ENCODE data around the gene RRP36.

RRP36 gene

DNA sequence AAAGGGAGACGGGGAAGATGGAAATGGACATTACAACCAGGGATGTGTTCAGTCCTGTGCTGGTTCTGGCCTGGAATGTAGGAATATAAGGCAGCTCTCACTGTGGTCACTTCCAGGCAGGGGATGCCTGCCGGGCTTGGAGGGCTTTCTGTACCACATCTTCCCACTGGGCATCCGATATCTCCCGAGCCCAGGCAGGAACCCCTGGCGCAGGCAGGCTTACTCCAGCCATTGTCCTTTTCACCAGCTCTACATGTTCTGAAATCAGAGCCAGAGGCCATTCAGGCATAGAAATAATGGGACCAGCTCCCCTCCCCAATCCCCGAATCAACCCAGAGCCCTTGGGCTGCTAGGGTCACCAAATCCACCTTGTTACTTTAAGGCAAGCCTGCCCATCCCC lies 9.1 kb upstream of the RRP36 start:
- Histone ChIP-seq H3K4me3 (ENCODE audit: insufficient read depth, low read length, poor library complexity, severe bottlenecking) (peak overlapping the region; percentile 89), H3K27ac (ENCODE audit: low read depth, low read length) (0 out of 2 replicates have a peak overlapping the region, but pooled peaks have one; percentile 45), H3F3A (ENCODE audit: insufficient read depth) (no peaks in the 10 kb centered on the region), H3K9ac (ENCODE audit: low read length) (peak overlapping the region; percentile 85), H2AFZ (ENCODE audit: low read depth, low read length, severe bottlenecking) (no peak overlapping the region), H3K4me2 (ENCODE audit: low read depth, low read length, poor library complexity, severe bottlenecking) (peak overlapping the region; percentile 84), H3K27me3 (ENCODE audit: low read length) (no peaks in the 10 kb centered on the region), H3K9me2 (replicated peaks; ENCODE audit: insufficient read depth, low read length) (no peaks in the 10 kb centered on the region), H3K36me3 (ENCODE audit: low read length) (no peaks in the 10 kb centered on the region), H4K20me1 (ENCODE audit: low read depth, low read length) (no peaks in the 10 kb centered on the region), H3K9me3 (ENCODE audit: insufficient read depth, low read length) (no peaks in the 10 kb centered on the region), H3K79me2 (ENCODE audit: insufficient read depth, low read length) (peaks cover 44% of the 10 kb centered on the region)
- TF ChIP-seq EZH2phosphoT487 (conservative IDR thresholded peaks at IDR 0.05; ENCODE audit: low read length) = no peak
- TF ChIP-seq, protein P1, sequence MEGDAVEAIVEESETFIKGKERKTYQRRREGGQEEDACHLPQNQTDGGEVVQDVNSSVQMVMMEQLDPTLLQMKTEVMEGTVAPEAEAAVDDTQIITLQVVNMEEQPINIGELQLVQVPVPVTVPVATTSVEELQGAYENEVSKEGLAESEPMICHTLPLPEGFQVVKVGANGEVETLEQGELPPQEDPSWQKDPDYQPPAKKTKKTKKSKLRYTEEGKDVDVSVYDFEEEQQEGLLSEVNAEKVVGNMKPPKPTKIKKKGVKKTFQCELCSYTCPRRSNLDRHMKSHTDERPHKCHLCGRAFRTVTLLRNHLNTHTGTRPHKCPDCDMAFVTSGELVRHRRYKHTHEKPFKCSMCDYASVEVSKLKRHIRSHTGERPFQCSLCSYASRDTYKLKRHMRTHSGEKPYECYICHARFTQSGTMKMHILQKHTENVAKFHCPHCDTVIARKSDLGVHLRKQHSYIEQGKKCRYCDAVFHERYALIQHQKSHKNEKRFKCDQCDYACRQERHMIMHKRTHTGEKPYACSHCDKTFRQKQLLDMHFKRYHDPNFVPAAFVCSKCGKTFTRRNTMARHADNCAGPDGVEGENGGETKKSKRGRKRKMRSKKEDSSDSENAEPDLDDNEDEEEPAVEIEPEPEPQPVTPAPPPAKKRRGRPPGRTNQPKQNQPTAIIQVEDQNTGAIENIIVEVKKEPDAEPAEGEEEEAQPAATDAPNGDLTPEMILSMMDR (IDR thresholded peaks at IDR 0.05; ENCODE audit: insufficient read depth, low read length, poor library complexity, severe bottlenecking) = no peak

DNA sequence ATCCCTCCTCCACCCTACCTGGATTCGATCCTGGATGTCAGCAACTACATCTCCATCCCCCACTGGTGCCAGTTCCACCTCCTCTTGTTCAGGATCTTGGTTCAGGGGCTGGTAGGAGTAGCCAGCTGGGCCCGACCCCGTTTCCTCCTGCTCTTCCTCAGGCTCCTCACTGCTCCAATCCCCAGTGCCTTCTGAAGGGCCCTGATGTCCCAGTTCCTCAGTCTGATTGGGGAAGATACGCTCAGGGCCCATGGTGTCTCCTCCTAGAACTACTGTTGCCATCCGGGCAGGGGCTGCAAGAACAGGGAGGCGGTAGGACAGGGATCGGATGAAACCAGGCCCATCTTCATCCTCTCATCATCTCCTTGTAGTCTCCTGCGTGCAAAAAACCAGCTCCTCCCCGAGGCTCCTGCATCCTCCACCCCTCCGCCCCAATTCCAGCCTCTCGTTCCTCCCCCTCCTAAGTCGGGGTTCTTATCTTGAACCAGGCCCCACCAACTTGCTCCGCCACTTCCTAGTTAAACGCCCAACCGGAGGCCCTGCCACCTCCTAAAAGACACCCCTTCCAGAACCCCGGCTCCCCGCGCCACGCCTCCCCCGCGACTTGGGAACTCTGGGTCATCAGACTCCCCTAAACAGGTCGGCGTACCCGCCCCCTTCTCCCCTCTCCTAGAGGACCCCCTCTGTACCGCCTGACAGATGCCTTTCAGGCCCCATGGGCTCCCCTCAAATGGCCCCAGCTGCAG lies 8.2 kb upstream of the RRP36 start:
- Histone ChIP-seq H3K27ac (ENCODE audit: low read depth, low read length) (peak overlapping the region; percentile 45), H3K9me2 (replicated peaks; ENCODE audit: insufficient read depth, low read length) (no peaks in the 10 kb centered on the region), H3K9me3 (ENCODE audit: insufficient read depth, low read length) (no peaks in the 10 kb centered on the region), H3K27me3 (ENCODE audit: low read length) (no peaks in the 10 kb centered on the region), H3K4me2 (ENCODE audit: low read depth, low read length, poor library complexity, severe bottlenecking) (peak overlapping the region; percentile 84), H3K36me3 (ENCODE audit: low read length) (no peaks in the 10 kb centered on the region), H3K9ac (ENCODE audit: low read length) (peak overlapping the region; percentile 85), H3F3A (ENCODE audit: insufficient read depth) (no peaks in the 10 kb centered on the region), H3K79me2 (ENCODE audit: insufficient read depth, low read length) (peaks cover 44% of the 10 kb centered on the region), H2AFZ (ENCODE audit: low read depth, low read length, severe bottlenecking) (peak overlapping the region; percentile 92), H4K20me1 (ENCODE audit: low read depth, low read length) (no peaks in the 10 kb centered on the region), H3K4me3 (ENCODE audit: insufficient read depth, low read length, poor library complexity, severe bottlenecking) (peak overlapping the region; percentile 89)
- TF ChIP-seq, protein P1 (IDR thresholded peaks at IDR 0.05; ENCODE audit: insufficient read depth, low read length, poor library complexity, severe bottlenecking) = no peak
- TF ChIP-seq EZH2phosphoT487 (conservative IDR thresholded peaks at IDR 0.05; ENCODE audit: low read length) = no peak

DNA sequence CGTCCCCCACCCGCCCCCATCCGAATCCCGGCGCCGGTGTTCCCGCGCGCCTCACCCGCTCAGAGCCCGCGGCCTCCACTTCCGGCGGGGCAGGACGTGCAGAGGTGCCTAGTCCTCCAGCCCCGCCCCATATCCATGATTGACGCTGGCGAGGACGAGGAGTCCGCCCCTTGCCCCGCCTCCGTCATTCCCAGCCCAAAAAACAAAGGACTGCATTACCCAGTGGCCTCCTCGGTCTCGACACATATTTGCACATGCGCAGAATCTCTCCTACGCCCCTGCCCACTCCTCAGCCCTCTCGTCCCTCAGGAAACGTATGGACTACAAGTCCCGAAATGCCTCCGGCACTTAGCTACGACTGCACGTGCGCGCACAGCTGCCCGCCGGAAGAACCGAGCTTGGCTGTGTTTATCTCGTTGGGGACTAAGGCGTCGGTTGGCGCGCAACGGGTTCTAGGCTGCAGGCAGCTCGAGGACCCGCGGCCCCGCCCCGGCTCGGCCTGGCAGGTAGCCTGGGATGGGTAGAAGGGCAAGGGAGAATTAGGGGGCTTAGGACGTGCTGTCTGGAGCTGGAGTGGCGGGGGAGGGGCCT lies 7.5 kb upstream of the RRP36 start, which contains the start of the genes KLHDC3 and MEA1:
Gene KLHDC3, plus strand, starts transcription at position 407 of the 591 bp plus-strand sequence. CDS start 2,944 bp downstream, outside the sequence.
Gene MEA1, minus strand, starts transcription at position 104 of the 591 bp plus-strand sequence. CDS start 133 bp downstream, outside the sequence.
- peaks cover 2% of the 10 kb centered on the region for H3F3A ChIP-seq (ENCODE audit: insufficient read depth)
- H2AFZ ChIP-seq (ENCODE audit: low read depth, low read length, severe bottlenecking) = peak within 1 kb of the TSS; percentile 92
- H4K20me1 ChIP-seq (ENCODE audit: low read depth, low read length) = no peaks in the 10 kb centered on the region
- peaks cover 44% of the 10 kb centered on the region for H3K79me2 ChIP-seq (ENCODE audit: insufficient read depth, low read length)
- H3K4me3 ChIP-seq (ENCODE audit: insufficient read depth, low read length, poor library complexity, severe bottlenecking) = peak within 1 kb of the TSS; percentile 89
- no peaks in the 10 kb centered on the region for H3K9me3 ChIP-seq (ENCODE audit: insufficient read depth, low read length)
- TF ChIP-seq, protein P1 (IDR thresholded peaks at IDR 0.05; ENCODE audit: insufficient read depth, low read length, poor library complexity, severe bottlenecking) = no peak
- no peak for TF ChIP-seq EZH2phosphoT487 (conservative IDR thresholded peaks at IDR 0.05; ENCODE audit: low read length)
- H3K4me2 ChIP-seq (ENCODE audit: low read depth, low read length, poor library complexity, severe bottlenecking) = peak within 1 kb of the TSS; percentile 94
- no peaks in the 10 kb centered on the region for H3K9me2 ChIP-seq (replicated peaks; ENCODE audit: insufficient read depth, low read length)
- H3K27me3 ChIP-seq (ENCODE audit: low read length) = no peaks in the 10 kb centered on the region
- no peaks in the 10 kb centered on the region; the same call in 1 of the 2 replicates for H3K36me3 ChIP-seq (ENCODE audit: low read length)
- H3K27ac ChIP-seq (ENCODE audit: low read depth, low read length) = peak within 1 kb of the TSS; percentile 45
- H3K9ac ChIP-seq (ENCODE audit: low read length) = peak within 1 kb of the TSS; percentile 85
